Esophagus squamous epithelium (tissue), 4 donors: ENCODE results near the gene RAB5B.

Experiments
- CTCF ChIP-seq, 6 experiments: fragments of 450-650 bp in 4 of 6; fragments of 200-600 bp in 2 of 6; sonication (generic) in 2 of 6; IDR thresholded peaks; one replicate each; pipeline ENCODE4 v1.5.1; 2016 to 2019; ENCODE audit warnings: antibody characterized with exemption in 6 of 6, mild to moderate bottlenecking in 4 of 6, moderate library complexity in 4 of 6
- POLR2A ChIP-seq, 4 donors: fragments of 450-650 bp; IDR thresholded peaks; one replicate each; pipeline ENCODE4 v1.6.1; 2017; ENCODE audit warnings: antibody characterized with exemption in 4 of 4, mild to moderate bottlenecking in 4 of 4, moderate library complexity in 3 of 4

GRCh38 chr12:56007564-56008559 is 34.0 kb downstream of the RAB5B start:
- TF ChIP-seq CTCF (IDR thresholded peaks at IDR 0.05), result no peak
- no peak for TF ChIP-seq POLR2A (IDR thresholded peaks at IDR 0.05)
